HG03457 (cell line): ENCODE measurements around the gene ABCC5.
"Not testable (repeated sequence)": the region's sequence is repeated elsewhere in the genome, so short reads cannot be mapped to it uniquely, and the experiment has no call there.

Experiments used
- ATAC-seq: cut with Tn5 transposase; IDR thresholded peaks from one replicate; pipeline ENCODE4 v1.9.1; 2021; ENCODE audit warnings: moderate number of reproducible peaks; ENCODE audit not compliant: unreplicated experiment

The ABCC5 gene

GRCh38 chr3:183896184-183896583 is 121.5 kb downstream of the ABCC5 start:
- no peak for ATAC-seq

DNA sequence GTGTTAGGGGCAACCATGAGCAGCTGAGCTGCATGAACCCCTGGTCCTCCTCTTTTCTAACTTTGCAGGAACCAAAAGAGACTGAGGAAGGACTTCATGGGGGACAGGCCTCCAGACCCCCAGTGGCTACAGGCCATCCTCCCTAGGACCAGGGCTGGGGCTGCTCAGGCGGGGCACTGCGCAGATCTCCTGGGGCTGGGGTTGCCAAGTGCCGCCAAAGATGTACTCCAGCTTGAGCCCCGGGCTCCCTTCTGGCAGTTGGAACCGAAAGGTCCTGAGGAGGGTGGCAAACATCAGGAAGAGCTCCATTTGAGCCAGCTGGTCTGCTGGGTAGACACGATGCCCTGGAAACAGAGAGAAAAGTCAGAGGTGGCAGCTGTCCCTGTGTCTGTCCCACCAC is 121.9 kb downstream of the ABCC5 start:
- ATAC-seq, result no peak

DNA sequence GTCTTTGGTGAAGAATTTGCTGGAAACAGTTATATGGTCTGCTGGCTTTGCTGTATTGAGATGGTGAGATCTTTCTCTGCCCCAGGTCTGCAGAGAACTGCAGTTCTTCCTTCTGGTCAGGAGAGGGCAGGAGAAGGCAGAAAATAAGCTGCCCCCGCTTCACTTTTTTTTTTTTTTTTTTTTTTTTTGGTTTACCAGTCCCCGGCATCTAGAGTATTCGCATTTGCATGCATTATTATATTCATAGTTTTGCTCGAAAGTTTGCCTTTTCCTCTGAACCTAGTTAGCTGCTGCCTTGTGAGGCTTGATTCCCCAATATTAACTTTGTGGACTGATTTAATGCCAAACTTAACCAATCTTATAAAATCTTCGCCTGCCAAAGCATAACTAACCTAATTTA is 122.4 kb downstream of the ABCC5 start:
- no peak for ATAC-seq

DNA sequence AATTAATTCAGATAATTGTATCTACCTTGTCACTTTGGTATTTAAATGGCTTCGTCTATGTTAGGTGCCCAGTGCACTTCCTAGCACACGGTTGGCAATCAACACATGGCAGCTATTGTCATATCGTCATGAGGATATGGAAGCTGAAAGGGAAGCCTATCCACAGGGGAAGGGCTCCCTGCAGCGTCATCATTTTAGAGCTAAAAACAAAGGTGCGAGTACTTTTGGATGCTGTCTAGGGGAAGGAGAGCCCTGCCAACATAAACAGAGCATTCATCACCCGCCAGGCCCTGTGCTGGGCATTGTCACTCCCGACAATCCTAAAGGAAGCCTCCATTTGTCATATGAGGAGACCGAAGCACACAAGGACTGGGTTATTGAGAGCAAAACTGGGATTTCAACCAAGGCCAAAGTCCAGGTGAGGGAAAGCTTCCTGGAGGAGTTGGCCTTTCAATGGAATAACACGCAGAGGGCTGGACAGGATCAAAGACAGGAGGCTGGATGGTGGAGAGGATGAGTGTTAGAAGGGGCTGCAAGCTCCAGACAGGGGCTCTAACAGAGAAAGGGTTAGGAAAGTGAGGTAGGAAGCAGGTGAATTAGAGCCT is 125.0 kb downstream of the ABCC5 start:
- ATAC-seq, result no peak

DNA sequence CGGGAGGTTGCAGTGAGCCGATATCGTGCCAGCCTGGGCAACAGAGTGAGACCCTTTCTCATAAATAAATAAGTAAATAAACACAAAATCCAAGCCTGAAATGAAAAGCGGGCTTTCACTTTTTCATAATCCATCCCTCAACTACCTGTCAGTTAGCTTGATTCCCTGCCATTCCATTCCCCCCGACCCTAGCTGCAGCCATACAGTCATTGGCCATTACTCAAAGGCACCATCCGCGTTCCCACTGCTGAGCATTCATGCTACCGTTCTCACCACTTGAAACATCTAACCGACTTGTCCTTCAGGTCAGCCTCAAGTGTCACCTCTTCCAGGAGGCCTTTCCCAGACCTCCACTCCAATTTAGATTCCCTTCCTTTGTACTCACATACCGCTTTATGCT is 131.9 kb downstream of the ABCC5 start:
- ATAC-seq, result no peak

DNA sequence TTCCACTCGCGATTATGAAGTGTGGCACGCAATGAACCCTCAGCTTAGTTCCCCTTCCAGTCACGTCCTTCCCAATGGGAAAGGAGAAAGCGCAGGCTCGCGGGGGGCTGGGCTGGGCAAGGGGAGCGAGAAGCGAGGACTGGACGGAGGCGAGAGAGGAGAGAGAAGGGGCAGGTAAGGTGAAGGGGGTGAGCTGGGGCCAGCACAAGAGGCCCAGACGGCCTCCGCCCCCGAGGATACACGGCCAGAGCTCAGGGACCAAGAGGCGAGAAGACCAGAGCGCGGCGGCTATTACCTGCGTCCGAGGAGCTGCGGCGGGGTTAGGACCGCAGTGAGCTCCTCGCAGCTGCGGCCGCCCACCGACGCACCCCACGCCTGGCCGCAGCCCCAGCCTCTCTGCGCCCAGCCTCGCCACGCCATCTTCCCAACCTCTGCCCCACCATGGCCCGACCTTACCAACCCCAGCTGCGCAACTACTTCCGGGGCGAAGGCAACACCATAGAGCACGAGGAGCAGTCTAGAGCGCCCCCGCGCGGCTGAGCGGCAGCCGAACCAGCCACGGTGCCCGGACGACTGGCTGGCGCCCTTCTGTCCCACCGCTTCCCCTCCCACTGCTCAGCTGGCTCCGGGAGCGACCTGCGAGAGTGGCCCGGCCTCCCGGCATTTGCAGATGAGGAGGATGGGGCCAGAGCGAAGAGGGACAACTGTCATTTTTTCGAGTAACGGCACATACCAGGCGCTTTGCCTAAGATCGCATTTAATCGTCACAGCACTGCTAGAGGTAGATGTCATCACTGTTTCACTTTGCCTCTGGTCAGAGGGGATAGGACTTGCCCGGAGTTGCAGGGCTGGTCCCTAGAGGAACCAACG is 133.0 kb downstream of the ABCC5 start, which contains the start of gene PARL:
Gene PARL (minus strand): TSS at position 454 of the 870 bp plus-strand sequence. CDS start 34 bp downstream, at position 420.
- ATAC-seq, result peak; percentile 99

DNA sequence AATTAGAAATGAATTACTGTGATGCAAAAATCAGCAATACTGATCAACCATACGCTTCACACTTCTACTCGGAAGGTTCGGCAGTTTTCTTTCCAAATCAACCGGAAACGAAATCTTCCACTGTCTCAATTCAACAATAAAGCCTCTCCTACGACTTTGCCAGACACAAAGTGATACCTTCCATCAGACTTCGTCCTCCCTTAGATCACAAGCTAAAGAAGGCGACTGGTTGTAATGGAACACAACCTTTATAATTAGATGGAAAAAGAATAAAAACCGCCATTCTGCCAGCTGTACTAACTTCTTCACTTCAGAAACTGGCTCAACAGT is 133.6 kb downstream of the ABCC5 start:
- ATAC-seq, result no peak

- no peak for ATAC-seq
Measured at GRCh38 chr3:183883291-183884096, 134.2 kb downstream of the ABCC5 start.

- ATAC-seq, result no peak
Measured at GRCh38 chr3:183880121-183880520, 137.6 kb downstream of the ABCC5 start.

GRCh38 chr3:183879243-183879642 is 138.4 kb downstream of the ABCC5 start:
- no peak for ATAC-seq

- ATAC-seq, result no peak
Measured at GRCh38 chr3:183878071-183878470, 139.6 kb downstream of the ABCC5 start.

DNA sequence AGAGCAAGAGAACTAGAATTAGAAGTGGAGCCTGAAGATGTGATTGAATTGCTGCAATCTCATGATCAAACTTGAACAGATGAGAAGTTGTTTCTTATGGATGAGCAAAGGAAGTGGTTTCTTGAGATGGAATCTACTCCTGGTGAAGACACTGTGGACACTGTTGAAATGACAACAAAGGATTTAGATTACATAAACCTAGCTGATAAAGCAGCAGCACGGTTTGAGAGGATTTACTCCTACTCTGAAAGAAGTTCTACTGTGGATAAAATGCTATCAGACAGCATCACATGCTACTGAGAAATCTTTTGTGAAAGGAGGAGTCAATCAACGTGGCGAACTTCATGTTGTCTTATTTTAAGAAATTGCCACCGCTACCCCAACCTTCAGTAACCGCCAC is 140.5 kb downstream of the ABCC5 start:
- ATAC-seq, result not testable (repeated sequence)

DNA sequence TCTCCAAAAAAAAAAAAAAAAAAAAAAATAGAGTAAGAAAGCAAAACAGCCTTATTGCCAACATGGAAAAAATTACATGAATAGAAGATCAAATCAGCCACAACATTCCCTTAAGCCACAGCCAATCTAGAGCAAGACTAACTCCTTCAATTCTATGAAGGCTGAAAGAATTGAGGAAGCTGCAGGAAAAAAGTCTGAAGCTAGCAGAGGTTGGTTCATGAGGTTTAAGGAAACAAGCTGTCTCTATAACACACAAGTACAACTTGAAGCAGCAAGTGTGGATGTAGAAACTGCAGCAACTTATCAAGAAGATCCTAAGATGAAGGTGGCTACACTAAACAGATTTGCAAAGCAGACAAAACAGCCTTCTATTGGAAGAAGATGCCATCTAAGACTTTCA is 142.3 kb downstream of the ABCC5 start:
- no peak for ATAC-seq

GRCh38 chr3:183873914-183874313 is 143.8 kb downstream of the ABCC5 start:
- no peak for ATAC-seq

DNA sequence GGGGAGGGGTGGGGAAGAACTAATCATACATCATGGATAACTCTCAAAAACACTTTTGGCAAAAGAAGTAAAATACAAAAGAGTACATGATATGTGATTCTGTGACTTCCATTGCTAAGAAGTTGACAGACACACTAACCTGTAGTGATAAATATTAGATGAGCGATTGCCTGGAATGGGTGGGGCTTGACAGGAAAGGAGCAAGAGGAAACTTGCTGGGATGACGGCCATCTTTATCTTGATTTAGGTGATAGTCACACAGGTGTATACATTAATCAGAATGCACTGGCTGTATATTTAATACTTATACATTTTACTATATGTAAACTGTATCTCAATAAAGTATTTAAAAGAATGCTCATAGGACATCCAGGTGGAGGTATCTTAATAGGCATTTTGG is 146.1 kb downstream of the ABCC5 start:
- ATAC-seq, result no peak

- no peak for ATAC-seq
Measured at GRCh38 chr3:183870563-183870962, 147.1 kb downstream of the ABCC5 start.
